Left renal pelvis (tissue), 4 donors: Measurements from ENCODE around the gene HTR5A. TPM values are rescaled to one million over a fixed set of nuclear protein-coding genes. Genes with fewer than 3 reads are reported as not detected.

Experiments used
- DNase-seq, 4 donors: peaks; one replicate each; pipeline ENCODE4 v3.0.0-alpha.2; 2013; ENCODE audit warnings: low read depth in 4 of 4, low spot score in 3 of 4
- polyA plus RNA-seq, 4 donors: library from polyadenylated mRNA; unstranded; fragments of 120-200 nt; gene quantifications; one replicate each; pipeline ENCODE4 v1.2.1, GENCODE V29; 2013; ENCODE audit not compliant: insufficient read length in 4 of 4

Gene HTR5A
- polyA plus RNA-seq, 4 donors: not detected

GRCh38 chr7:155136619-155137243 is 66.6 kb downstream of the HTR5A start:
- no peak for DNase-seq

Other genes with a start within 250 kb of the HTR5A start
- 10 to 100 TPM; 17.4 to 26.3 (median 22.9) TPM for gene PAXIP1, start 67.2 kb upstream of the HTR5A start, polyA plus RNA-seq
- 10 to 100 TPM; 27.0 to 40.8 (median 31.5) TPM for gene INSIG1, start 227.6 kb downstream of the HTR5A start, polyA plus RNA-seq